ENCODE measurements around the gene RNF138. TPM values are rescaled to one million over a fixed set of nuclear protein-coding genes. Genes with fewer than 3 reads are reported as not detected.

The RNF138 gene
- total and polyA plus RNA-seq, 2 of the 13 experiments (the other 11 are each of a cell fraction or from before 2014, with no cell fraction given), result 14.6 to 33.6 TPM

GRCh38 chr18:32091724-32092421, at the start of gene RNF138 (continued):
- TF ChIP-seq MYNN (CRISPR knock-in tag; IDR thresholded peaks at IDR 0.05; ENCODE audit: low read depth), result peak; percentile 71; the same call in 1 of the 2 replicates
- TF ChIP-seq PCBP1 (IDR thresholded peaks at IDR 0.05; ENCODE audit: borderline replicate concordance, low read depth, low read length), result no peak
- no peak for TF ChIP-seq ZFP36L1 (CRISPR knock-in tag; IDR thresholded peaks at IDR 0.05)
- TF ChIP-seq MTF2 (CRISPR knock-in tag; IDR thresholded peaks at IDR 0.05; ENCODE audit: borderline replicate concordance), result peak; percentile 31; the same call in 1 of the 2 replicates
- TF ChIP-seq ZGPAT (CRISPR knock-in tag; IDR thresholded peaks at IDR 0.05), result peak; percentile 82
- no peak for TF ChIP-seq ZBTB49 (CRISPR knock-in tag; IDR thresholded peaks at IDR 0.05; ENCODE audit: borderline replicate concordance)
- TF ChIP-seq, protein P1, sequence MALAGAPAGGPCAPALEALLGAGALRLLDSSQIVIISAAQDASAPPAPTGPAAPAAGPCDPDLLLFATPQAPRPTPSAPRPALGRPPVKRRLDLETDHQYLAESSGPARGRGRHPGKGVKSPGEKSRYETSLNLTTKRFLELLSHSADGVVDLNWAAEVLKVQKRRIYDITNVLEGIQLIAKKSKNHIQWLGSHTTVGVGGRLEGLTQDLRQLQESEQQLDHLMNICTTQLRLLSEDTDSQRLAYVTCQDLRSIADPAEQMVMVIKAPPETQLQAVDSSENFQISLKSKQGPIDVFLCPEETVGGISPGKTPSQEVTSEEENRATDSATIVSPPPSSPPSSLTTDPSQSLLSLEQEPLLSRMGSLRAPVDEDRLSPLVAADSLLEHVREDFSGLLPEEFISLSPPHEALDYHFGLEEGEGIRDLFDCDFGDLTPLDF (CRISPR knock-in tag; IDR thresholded peaks at IDR 0.05), result no peak
- TF ChIP-seq, protein P2, sequence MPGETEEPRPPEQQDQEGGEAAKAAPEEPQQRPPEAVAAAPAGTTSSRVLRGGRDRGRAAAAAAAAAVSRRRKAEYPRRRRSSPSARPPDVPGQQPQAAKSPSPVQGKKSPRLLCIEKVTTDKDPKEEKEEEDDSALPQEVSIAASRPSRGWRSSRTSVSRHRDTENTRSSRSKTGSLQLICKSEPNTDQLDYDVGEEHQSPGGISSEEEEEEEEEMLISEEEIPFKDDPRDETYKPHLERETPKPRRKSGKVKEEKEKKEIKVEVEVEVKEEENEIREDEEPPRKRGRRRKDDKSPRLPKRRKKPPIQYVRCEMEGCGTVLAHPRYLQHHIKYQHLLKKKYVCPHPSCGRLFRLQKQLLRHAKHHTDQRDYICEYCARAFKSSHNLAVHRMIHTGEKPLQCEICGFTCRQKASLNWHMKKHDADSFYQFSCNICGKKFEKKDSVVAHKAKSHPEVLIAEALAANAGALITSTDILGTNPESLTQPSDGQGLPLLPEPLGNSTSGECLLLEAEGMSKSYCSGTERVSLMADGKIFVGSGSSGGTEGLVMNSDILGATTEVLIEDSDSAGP (CRISPR knock-in tag; IDR thresholded peaks at IDR 0.05; ENCODE audit: borderline replicate concordance), result peak; percentile 78; the same call in 1 of the 2 replicates
- TF ChIP-seq, protein P3, sequence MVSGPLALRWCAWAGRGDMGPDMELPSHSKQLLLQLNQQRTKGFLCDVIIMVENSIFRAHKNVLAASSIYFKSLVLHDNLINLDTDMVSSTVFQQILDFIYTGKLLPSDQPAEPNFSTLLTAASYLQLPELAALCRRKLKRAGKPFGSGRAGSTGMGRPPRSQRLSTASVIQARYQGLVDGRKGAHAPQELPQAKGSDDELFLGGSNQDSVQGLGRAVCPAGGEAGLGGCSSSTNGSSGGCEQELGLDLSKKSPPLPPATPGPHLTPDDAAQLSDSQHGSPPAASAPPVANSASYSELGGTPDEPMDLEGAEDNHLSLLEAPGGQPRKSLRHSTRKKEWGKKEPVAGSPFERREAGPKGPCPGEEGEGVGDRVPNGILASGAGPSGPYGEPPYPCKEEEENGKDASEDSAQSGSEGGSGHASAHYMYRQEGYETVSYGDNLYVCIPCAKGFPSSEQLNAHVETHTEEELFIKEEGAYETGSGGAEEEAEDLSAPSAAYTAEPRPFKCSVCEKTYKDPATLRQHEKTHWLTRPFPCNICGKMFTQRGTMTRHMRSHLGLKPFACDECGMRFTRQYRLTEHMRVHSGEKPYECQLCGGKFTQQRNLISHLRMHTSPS (CRISPR knock-in tag; IDR thresholded peaks at IDR 0.05; ENCODE audit: low read depth), result no peak
- peak; percentile 71 for TF ChIP-seq ZBTB21 (CRISPR knock-in tag; IDR thresholded peaks at IDR 0.05)
- no peak for TF ChIP-seq ZBTB1 (CRISPR knock-in tag; IDR thresholded peaks at IDR 0.05; ENCODE audit: borderline replicate concordance)
- TF ChIP-seq HNRNPUL1 (IDR thresholded peaks at IDR 0.05; ENCODE audit: low read depth, low read length), result no peak
- TF ChIP-seq ZNF276 (CRISPR knock-in tag; IDR thresholded peaks at IDR 0.05; ENCODE audit: low read depth), result 0 out of 2 replicates have a peak, but pooled peaks have one; percentile 84
- TF ChIP-seq, protein P4, sequence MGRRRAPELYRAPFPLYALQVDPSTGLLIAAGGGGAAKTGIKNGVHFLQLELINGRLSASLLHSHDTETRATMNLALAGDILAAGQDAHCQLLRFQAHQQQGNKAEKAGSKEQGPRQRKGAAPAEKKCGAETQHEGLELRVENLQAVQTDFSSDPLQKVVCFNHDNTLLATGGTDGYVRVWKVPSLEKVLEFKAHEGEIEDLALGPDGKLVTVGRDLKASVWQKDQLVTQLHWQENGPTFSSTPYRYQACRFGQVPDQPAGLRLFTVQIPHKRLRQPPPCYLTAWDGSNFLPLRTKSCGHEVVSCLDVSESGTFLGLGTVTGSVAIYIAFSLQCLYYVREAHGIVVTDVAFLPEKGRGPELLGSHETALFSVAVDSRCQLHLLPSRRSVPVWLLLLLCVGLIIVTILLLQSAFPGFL (CRISPR knock-in tag; IDR thresholded peaks at IDR 0.05), result no peak
- TF ChIP-seq ZNF790 (CRISPR knock-in tag; IDR thresholded peaks at IDR 0.05; ENCODE audit: borderline replicate concordance), result 0 out of 2 replicates have a peak, but pooled peaks have one; percentile 58
- peak; percentile 47 for TF ChIP-seq TARDBP (CRISPR knock-in tag; IDR thresholded peaks at IDR 0.05)
